ENCODE results near the gene WDFY2. TPM values are rescaled to one million over a fixed set of nuclear protein-coding genes. Genes with fewer than 3 reads are reported as not detected.

WDFY2 gene
- total and polyA plus RNA-seq, 2 experiments from 2014 or later: 11.4 to 24.0 TPM

DNA sequence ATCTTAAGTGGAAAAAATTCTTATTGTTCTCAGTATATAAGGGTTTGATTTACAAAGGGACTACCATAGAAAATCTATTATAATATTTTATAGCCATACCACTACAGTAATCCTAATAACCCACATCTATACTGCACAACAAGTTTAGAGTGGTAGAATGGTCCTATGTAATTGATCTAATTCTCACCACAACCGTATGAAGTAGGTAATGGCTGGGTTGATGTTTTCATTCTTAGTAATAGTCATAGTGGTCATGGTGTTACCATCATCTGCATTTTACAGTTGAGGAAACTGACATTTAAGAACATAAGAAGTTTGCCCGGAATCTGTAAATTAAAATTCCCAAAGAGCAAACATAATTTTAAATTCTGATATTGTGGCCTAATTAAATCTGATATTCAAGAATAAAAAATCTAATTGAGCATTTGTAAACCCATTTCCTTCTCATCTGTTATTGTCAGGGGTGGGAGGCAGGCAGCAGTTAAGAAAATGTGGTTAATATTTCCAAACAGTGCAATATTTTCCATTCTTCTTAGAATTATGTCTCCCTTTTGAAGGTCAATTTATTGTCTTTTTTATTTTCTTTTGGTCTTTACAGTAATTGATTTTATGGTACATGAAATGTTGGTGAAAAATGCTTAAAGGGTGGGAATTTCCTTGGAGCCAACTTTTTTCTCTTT lies 154.1 kb downstream of the WDFY2 start:
- Histone ChIP-seq H3K79me2 (replicated peaks; ENCODE audit: insufficient read depth) (no peaks in the 10 kb centered on the region), H3K27ac (ENCODE audit: low read depth) (no peak overlapping the region; the same call in 1 of the 2 replicates), H3K4me3 (no peak overlapping the region), H3K4me1 (ENCODE audit: insufficient read depth) (no peaks in the 10 kb centered on the region; the same call in 1 of the 2 replicates), H3K9me2 (ENCODE audit: insufficient read depth) (no peaks in the 10 kb centered on the region), H3K27me3 (ENCODE audit: insufficient read depth) (no peaks in the 10 kb centered on the region), H3K4me2 (no peak overlapping the region), H2AFZ (no peak overlapping the region), H3F3A (replicated peaks; ENCODE audit: low read depth) (no peaks in the 10 kb centered on the region), H4K20me1 (replicated peaks; ENCODE audit: insufficient read depth) (peaks cover 10% of the 10 kb centered on the region; the same call in 1 of the 2 replicates), H3K36me3 (ENCODE audit: insufficient read depth) (peaks cover 29% of the 10 kb centered on the region)
- ATAC-seq (no peak), DNase-seq (ENCODE audit: low spot score) (no peak)
- TF ChIP-seq CREB1 (CRISPR knock-in tag; IDR thresholded peaks at IDR 0.05; ENCODE audit: low read depth): no peak
- no peak for TF ChIP-seq STAT1 (IDR thresholded peaks at IDR 0.05; ENCODE audit: unreplicated experiment)
- TF ChIP-seq ZNF331 (CRISPR knock-in tag; IDR thresholded peaks at IDR 0.05; ENCODE audit: low read depth): no peak
- TF ChIP-seq EZH2 (IDR thresholded peaks at IDR 0.05; ENCODE audit: low read depth, unreplicated experiment): no peak
- TF ChIP-seq, protein P1, sequence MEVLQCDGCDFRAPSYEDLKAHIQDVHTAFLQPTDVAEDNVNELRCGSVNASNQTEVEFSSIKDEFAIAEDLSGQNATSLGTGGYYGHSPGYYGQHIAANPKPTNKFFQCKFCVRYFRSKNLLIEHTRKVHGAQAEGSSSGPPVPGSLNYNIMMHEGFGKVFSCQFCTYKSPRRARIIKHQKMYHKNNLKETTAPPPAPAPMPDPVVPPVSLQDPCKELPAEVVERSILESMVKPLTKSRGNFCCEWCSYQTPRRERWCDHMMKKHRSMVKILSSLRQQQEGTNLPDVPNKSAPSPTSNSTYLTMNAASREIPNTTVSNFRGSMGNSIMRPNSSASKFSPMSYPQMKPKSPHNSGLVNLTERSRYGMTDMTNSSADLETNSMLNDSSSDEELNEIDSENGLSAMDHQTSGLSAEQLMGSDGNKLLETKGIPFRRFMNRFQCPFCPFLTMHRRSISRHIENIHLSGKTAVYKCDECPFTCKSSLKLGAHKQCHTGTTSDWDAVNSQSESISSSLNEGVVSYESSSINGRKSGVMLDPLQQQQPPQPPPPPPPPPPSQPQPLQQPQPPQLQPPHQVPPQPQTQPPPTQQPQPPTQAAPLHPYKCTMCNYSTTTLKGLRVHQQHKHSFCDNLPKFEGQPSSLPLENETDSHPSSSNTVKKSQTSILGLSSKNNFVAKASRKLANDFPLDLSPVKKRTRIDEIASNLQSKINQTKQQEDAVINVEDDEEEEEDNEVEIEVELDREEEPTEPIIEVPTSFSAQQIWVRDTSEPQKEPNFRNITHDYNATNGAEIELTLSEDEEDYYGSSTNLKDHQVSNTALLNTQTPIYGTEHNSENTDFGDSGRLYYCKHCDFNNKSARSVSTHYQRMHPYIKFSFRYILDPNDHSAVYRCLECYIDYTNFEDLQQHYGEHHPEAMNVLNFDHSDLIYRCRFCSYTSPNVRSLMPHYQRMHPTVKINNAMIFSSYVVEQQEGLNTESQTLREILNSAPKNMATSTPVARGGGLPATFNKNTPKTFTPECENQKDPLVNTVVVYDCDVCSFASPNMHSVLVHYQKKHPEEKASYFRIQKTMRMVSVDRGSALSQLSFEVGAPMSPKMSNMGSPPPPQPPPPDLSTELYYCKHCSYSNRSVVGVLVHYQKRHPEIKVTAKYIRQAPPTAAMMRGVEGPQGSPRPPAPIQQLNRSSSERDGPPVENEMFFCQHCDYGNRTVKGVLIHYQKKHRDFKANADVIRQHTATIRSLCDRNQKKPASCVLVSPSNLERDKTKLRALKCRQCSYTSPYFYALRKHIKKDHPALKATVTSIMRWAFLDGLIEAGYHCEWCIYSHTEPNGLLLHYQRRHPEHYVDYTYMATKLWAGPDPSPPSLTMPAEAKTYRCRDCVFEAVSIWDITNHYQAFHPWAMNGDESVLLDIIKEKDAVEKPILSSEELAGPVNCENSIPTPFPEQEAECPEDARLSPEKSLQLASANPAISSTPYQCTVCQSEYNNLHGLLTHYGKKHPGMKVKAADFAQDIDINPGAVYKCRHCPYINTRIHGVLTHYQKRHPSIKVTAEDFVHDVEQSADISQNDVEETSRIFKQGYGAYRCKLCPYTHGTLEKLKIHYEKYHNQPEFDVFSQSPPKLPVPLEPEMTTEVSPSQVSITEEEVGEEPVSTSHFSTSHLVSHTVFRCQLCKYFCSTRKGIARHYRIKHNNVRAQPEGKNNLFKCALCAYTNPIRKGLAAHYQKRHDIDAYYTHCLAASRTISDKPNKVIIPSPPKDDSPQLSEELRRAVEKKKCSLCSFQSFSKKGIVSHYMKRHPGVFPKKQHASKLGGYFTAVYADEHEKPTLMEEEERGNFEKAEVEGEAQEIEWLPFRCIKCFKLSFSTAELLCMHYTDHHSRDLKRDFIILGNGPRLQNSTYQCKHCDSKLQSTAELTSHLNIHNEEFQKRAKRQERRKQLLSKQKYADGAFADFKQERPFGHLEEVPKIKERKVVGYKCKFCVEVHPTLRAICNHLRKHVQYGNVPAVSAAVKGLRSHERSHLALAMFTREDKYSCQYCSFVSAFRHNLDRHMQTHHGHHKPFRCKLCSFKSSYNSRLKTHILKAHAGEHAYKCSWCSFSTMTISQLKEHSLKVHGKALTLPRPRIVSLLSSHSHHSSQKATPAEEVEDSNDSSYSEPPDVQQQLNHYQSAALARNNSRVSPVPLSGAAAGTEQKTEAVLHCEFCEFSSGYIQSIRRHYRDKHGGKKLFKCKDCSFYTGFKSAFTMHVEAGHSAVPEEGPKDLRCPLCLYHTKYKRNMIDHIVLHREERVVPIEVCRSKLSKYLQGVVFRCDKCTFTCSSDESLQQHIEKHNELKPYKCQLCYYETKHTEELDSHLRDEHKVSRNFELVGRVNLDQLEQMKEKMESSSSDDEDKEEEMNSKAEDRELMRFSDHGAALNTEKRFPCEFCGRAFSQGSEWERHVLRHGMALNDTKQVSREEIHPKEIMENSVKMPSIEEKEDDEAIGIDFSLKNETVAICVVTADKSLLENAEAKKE (CRISPR knock-in tag; IDR thresholded peaks at IDR 0.05): no peak
- no peak for TF ChIP-seq POLR2AphosphoS5 (IDR thresholded peaks at IDR 0.05; ENCODE audit: low read depth)
- TF ChIP-seq EZH2phosphoT487 (IDR thresholded peaks at IDR 0.05; ENCODE audit: unreplicated experiment): no peak
- TF ChIP-seq, protein P2, sequence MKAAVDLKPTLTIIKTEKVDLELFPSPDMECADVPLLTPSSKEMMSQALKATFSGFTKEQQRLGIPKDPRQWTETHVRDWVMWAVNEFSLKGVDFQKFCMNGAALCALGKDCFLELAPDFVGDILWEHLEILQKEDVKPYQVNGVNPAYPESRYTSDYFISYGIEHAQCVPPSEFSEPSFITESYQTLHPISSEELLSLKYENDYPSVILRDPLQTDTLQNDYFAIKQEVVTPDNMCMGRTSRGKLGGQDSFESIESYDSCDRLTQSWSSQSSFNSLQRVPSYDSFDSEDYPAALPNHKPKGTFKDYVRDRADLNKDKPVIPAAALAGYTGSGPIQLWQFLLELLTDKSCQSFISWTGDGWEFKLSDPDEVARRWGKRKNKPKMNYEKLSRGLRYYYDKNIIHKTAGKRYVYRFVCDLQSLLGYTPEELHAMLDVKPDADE (IDR thresholded peaks at IDR 0.05): no peak
- TF ChIP-seq, protein P3, sequence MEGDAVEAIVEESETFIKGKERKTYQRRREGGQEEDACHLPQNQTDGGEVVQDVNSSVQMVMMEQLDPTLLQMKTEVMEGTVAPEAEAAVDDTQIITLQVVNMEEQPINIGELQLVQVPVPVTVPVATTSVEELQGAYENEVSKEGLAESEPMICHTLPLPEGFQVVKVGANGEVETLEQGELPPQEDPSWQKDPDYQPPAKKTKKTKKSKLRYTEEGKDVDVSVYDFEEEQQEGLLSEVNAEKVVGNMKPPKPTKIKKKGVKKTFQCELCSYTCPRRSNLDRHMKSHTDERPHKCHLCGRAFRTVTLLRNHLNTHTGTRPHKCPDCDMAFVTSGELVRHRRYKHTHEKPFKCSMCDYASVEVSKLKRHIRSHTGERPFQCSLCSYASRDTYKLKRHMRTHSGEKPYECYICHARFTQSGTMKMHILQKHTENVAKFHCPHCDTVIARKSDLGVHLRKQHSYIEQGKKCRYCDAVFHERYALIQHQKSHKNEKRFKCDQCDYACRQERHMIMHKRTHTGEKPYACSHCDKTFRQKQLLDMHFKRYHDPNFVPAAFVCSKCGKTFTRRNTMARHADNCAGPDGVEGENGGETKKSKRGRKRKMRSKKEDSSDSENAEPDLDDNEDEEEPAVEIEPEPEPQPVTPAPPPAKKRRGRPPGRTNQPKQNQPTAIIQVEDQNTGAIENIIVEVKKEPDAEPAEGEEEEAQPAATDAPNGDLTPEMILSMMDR (conservative IDR thresholded peaks at IDR 0.05; ENCODE audit: low read depth in 2 of 2): no peak
- no peak overlapping the region for H3K4me3 Mint-ChIP-seq
- H3K27me3 Mint-ChIP-seq (ENCODE audit: insufficient read depth, low read depth, poor library complexity): peaks cover 4% of the 10 kb centered on the region
- peaks cover 37% of the 10 kb centered on the region for H3K36me3 Mint-ChIP-seq (ENCODE audit: low read depth)
- H3K27ac Mint-ChIP-seq: no peak overlapping the region
- H3K9me3 Mint-ChIP-seq: no peaks in the 10 kb centered on the region
- peaks cover 6% of the 10 kb centered on the region for H3K4me1 Mint-ChIP-seq
